Small intestine (tissue), 7 donors: Measurements from ENCODE around the gene SLA2. TPM values are rescaled to one million over a fixed set of nuclear protein-coding genes. Genes with fewer than 3 reads are reported as not detected.
A peak's percentile ranks its signal among the peaks of the same experiment; 100 is the strongest.
"Not testable (repeated sequence)": the region's sequence is repeated elsewhere in the genome, so short reads cannot be mapped to it uniquely, and the experiment has no call there.

Source experiments
- DNase-seq, 2 donors: peaks; one replicate each; pipeline versions ENCODE4 v3.0.0 to v3.0.0-alpha.2; 2013
- FAIRE-seq: peaks from 2 replicates; lab custom pipeline; 2012; peaks lifted over from hg19 to GRCh38; lab: Jason Lieb, UNC
- H3K27ac ChIP-seq, 3 donors: one replicate each; pipeline ENCODE4 v1.5.1; 2013; ENCODE audit warnings: low read length in 2 of 3, mild to moderate bottlenecking in 2 of 3, control low read depth in 1 of 3, inconsistent platforms in 1 of 3, low read depth in 1 of 3, moderate library complexity in 1 of 3
- H3K27me3 ChIP-seq, 3 donors: one replicate each; pipeline ENCODE4 v1.6.1; 2013; ENCODE audit warnings: low read length in 3 of 3, inconsistent platforms in 1 of 3; ENCODE audit not compliant: control insufficient read depth in 3 of 3, insufficient read depth in 3 of 3
- H3K36me3 ChIP-seq, 3 donors: one replicate each; pipeline ENCODE4 v1.6.1; 2013; ENCODE audit warnings: low read length in 3 of 3, inconsistent platforms in 1 of 3, low read depth in 1 of 3, mild to moderate bottlenecking in 1 of 3, moderate library complexity in 1 of 3; ENCODE audit not compliant: control insufficient read depth in 3 of 3, insufficient read depth in 2 of 3
- H3K4me1 ChIP-seq, 3 donors: one replicate each; pipeline ENCODE4 v1.6.1; 2013; ENCODE audit warnings: low read length in 2 of 3, inconsistent platforms in 1 of 3, low read depth in 1 of 3, mild to moderate bottlenecking in 1 of 3, moderate library complexity in 1 of 3; ENCODE audit not compliant: control insufficient read depth in 3 of 3, insufficient read depth in 2 of 3
- H3K4me3 ChIP-seq, 3 donors: one replicate each; pipeline ENCODE4 v1.5.1; 2013; ENCODE audit warnings: low read length in 3 of 3, control low read depth in 1 of 3, inconsistent platforms in 1 of 3, low read depth in 1 of 3, mild to moderate bottlenecking in 1 of 3, moderate library complexity in 1 of 3
- H3K9me3 ChIP-seq, 2 donors: one replicate each; pipeline ENCODE4 v1.6.1; 2013; ENCODE audit warnings: low read depth in 1 of 2, low read length in 1 of 2; ENCODE audit not compliant: control insufficient read depth in 2 of 2, insufficient read depth in 1 of 2
- WGBS, 3 donors: extraction: QIAGEN DNeasy Blood & Tissue Kit; methylation state at CpG; one replicate each; pipeline ENCODE4 v1.1.7; 2013; 5-methylcytosine and 5-hydroxymethylcytosine counted together
- polyA plus RNA-seq, 4 donors: library from polyadenylated mRNA; stranded (reverse) in 3 of 4; unstranded in 1 of 4; fragments of 200-250 nt in 3 of 4; fragments of 120-200 nt in 1 of 4; gene quantifications; one replicate each; pipeline versions ENCODE4 v1.2.1 to v1.2.3, GENCODE V29; 2013
- donor health status: healthy with polysubstance abuse.
- donor health status: control.
- donor health status: control.
- donor health status: Bipolar disorder and iron deficiency.
- donor health status: healthy.

Gene SLA2
- polyA plus RNA-seq, 4 donors = 0.49 to 3.8 (median 1.4) TPM

DNA sequence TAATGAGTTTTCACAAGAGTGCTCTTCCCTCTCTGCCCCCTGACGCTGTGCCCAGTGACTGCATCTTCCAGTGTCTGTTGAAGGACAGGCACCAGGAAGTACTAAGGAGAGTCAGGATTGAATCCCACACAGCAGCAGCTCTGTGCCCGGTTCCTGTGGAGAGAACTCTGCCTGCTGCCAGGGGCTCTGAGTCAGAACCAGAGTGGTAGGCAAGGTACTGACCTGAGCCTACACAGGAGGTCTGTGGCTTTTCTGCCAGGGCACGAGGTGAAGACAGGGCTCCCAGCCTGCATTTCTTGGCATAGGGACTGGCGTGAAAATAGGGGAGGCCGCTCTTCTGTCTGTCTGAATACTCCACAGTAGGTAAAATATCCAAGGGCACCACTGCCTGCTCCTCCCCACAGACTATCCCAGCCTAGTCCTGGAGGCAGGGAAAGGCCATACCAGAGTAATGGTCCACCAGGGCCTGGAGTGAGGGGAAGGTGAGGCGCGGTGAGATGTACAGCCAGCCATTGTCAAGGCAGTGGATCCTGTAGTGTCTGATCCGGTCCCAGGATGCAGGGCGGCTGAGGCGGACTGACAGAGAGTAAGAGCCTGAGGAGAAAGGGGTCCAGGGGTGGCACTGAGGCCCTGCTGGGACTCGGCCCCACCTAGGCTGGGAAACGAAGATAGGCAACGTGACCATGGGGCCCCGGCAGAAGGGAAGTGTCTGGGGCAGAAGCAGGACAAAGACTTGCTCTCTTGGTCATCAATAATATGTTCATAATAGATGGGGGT, 31.0 kb downstream of the SLA2 start:
- no peaks in the 10 kb centered on the region for H3K9me3 ChIP-seq
- no peak overlapping the region for H3K4me3 ChIP-seq
- H3K27me3 ChIP-seq = no peaks in the 10 kb centered on the region
- WGBS, 3 donors = 85 to 90% (median 86%) methylated on average over 14 of the region's 14 CpGs
- FAIRE-seq (no peak), DNase-seq (no peak)
- H3K4me1 ChIP-seq = no peaks in the 10 kb centered on the region
- peaks cover 0 to 49% (median 10%) of the 10 kb centered on the region in 3 donors for H3K36me3 ChIP-seq
- no peak overlapping the region for H3K27ac ChIP-seq

DNA sequence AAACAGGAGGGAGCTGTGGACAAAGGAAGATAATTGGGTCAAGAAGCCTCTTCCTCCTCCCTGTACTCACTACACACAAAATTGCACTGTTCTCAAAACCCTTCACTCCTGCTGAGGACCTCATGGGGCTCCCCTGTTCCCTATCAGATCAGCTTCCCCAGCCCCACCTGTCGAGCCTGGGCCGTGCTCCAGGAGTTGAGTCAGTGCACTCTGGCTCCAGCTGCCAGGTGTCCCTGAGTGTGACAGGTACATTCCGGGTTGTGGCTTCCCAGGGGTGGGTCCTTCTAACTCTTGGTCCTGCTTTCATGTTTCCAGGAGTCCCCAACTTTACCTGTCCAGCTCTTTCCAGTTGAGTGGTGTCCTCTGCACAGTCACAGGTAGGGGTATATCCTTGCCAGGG, 32.0 kb downstream of the SLA2 start:
- Histone ChIP-seq H3K27me3 (no peaks in the 10 kb centered on the region), H3K36me3 (peaks cover 4 to 59% (median 16%) of the 10 kb centered on the region in 3 donors), H3K4me1 (no peaks in the 10 kb centered on the region), H3K27ac (peak overlapping the region in 1 of 3 donors; percentile 33), H3K9me3 (no peaks in the 10 kb centered on the region), H3K4me3 (no peak overlapping the region)
- 16 to 65% (median 35%) methylated on average over 3 of the region's 3 CpGs for WGBS, 3 donors
- no peak for FAIRE-seq
- peak; percentile 32 to 69 for DNase-seq

DNA sequence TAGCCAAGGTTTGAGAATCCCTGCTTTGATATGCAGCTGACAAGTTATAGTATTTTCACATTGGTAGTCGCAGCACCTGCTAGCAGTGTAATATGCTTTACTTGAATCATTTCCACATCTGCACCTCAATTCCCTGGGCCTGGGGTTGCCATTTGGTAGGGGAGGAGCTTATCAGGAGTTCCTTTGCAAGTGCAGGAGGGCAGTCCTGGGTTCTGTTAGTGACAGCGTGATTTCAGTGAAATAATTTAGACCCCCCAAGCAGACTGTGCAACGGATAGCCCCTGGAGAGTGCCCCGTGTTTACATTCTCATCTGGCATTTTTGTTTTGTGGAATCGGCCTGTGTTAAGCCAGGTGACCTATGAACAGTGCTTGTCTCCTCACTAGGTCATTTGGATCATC, 34.4 kb downstream of the SLA2 start:
- DNase-seq = no peak
- H3K27me3 ChIP-seq = no peaks in the 10 kb centered on the region
- 77 to 86% (median 82%) methylated on average over 5 of the region's 5 CpGs for WGBS, 3 donors
- no peaks in the 10 kb centered on the region for H3K9me3 ChIP-seq
- no peak for FAIRE-seq
- H3K4me3 ChIP-seq = no peak overlapping the region
- H3K4me1 ChIP-seq = peaks cover 2 to 9% (median 3%) of the 10 kb centered on the region in 3 donors
- H3K36me3 ChIP-seq = peaks cover 8 to 72% (median 16%) of the 10 kb centered on the region in 3 donors
- no peak overlapping the region for H3K27ac ChIP-seq

DNA sequence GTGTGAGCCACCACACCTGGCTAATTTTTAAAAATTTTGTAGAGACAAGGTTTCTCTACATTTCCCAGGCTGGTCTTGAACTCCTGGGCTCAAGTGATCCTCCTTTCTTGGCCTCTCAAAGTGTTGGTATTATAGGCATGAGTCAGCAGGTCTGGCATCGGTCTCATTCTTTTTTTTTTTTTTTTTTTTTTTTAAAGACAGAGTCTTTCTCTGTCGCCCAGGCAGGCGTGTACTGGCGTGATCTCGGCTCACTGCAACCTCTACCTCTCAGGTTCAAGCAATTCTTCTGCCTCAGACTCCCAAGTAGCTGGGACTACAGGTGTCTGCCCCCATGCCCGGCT, 37.6 kb downstream of the SLA2 start:
- H3K4me3 ChIP-seq, DNase-seq, H3K27me3 ChIP-seq, H3K9me3 ChIP-seq, FAIRE-seq: not testable (repeated sequence)
- WGBS, 3 donors = 80 to 87% (median 81%) methylated on average over 6 of the region's 6 CpGs
- peak overlapping the region in 2 of 3 donors; percentile 55 for H3K27ac ChIP-seq
- peaks cover 3 to 14% (median 5%) of the 10 kb centered on the region in 3 donors for H3K4me1 ChIP-seq
- peaks cover 8 to 53% (median 13%) of the 10 kb centered on the region in 3 donors for H3K36me3 ChIP-seq

DNA sequence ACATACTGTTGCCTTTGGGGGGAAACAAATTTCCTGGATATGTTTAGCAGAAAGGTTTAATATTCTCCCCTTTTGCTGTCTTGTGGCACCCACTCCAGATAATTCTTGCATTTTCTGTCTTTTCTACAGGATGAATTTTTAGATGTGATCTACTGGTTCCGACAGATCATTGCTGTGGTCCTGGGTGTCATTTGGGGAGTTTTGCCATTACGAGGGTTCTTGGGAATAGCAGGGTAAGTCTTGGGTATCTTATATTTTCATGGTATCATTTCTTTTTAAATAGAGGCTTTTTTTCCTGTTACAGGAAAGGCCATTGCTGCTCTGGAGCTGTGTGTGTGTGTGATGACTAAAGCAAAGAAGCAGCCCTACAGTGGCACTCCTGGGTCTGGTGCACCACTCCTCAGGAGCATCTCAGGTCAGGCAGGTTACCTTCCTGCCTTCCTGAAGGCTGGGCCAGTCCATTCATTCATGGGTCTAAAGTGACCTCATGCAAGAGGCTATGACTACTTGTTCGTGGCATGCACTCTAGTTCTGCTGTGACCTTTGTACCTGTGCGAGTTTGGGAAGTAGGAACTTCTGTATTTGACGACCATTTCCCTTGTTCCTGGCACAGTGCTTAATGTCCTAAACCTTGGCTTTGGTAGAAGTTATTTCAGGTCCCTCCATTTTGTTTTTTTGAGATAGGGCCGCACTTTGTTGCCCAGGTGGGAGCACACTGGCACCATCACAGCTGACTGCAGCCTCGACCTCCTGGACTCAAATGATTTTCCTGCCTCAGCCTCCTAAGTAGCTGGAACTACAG, 38.2 kb downstream of the SLA2 start:
- no peak for FAIRE-seq
- Histone ChIP-seq H3K36me3 (peaks cover 8 to 48% (median 13%) of the 10 kb centered on the region in 3 donors), H3K4me1 (peaks cover 3 to 14% (median 5%) of the 10 kb centered on the region in 3 donors), H3K4me3 (no peak overlapping the region), H3K9me3 (no peaks in the 10 kb centered on the region), H3K27me3 (no peaks in the 10 kb centered on the region), H3K27ac (peak overlapping the region; percentile 53 to 55 (median 55))
- WGBS, 3 donors = 56 to 71% (median 66%) methylated on average over 7 of the region's 7 CpGs
- DNase-seq = peak; percentile 67 to 89

DNA sequence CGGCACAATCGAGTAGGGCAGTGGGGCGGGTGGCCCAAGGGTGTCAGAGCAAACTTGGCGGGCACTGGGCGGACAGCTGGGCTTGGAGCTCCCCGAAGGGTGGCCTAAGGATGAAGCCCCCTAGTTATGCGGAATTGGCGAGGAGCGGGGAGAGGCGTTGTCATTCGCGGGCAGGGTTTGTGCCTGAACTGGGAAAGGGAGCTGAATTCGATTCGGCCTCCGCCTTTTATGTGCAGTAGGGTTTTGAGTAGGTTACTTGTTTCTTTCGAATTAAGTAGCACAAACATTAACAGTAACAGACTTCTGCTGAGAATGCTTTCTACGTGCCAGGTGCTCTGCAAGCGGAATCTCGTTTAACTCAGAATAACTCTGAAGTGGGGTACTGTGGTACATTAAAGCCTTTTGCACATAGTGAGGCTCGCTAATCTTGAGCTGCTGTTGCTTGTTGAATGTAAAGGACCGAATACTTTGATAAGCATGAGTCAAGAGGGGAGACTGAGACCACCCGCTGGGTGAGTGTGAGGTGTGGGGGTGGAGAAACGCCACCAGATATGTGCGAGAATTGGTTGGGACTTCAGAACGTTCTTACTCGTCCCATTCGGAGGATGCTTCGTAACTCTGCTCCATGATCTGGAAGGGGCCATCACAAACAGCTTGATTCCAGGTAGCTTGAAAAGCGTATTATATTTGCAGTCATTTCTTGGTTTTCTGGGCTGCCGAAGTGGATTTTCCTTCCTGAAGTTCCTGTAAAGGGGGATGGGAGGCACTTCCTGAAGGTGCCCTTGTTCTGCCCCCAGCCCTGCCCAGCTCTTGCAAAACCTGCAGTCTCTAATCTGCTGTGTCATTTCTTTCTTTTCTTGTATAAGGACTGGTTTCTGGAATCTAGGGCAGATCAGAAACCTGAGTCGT, 39.6 kb downstream of the SLA2 start:
- H3K4me1 ChIP-seq = peaks cover 3 to 14% (median 5%) of the 10 kb centered on the region in 3 donors
- DNase-seq (peak; percentile 63 to 82), FAIRE-seq (no peak)
- H3K4me3 ChIP-seq = peak overlapping the region; percentile 76 to 96 (median 90)
- no peaks in the 10 kb centered on the region for H3K27me3 ChIP-seq
- H3K36me3 ChIP-seq = peaks cover 8 to 37% (median 8%) of the 10 kb centered on the region in 3 donors
- peak overlapping the region; percentile 89 to 96 (median 95) for H3K27ac ChIP-seq
- WGBS, 3 donors = 0 to 2% (median 0%) methylated on average over 31 of the region's 31 CpGs
- no peaks in the 10 kb centered on the region for H3K9me3 ChIP-seq

DNA sequence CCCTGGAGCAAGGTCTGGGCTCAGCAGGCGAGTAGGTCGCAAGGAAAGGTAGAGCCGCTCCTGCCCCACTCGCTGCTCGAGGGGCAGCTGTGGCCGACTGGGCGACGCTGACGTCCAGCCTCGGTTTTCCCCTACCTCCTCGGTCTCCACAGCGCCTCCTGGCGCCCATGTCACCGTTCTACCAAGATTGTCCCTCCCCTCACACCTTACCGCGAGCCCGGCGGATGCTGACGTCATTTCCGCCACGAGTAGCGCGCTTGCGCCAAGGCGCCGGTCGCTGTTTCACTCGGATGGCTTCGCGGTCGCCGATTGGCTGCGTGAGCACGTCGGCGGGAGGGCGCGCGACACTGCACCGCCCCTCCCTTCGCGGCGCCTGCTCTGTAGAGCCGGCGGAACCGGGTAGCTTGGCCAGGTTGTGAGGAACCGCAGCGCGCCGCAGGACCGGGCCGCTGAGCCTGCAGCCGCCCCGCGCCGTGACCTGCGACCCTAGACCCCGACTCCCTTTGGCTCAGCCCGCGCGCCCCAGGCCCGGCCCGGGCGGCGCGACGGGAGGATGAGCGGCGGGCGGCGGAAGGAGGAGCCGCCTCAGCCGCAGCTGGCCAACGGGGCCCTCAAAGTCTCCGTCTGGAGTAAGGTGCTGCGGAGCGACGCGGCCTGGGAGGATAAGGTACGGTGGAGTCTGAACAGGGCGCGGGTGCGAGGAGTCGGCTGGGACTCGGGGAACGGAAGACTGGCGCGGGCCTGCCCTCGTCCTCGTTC, 40.4 kb downstream of the SLA2 start, which contains the start of gene RAB5IF:
Gene RAB5IF, plus strand, starts transcription at position 381 of the 759 bp plus-strand sequence. Its CDS starts 173 bp downstream, at position 554.
- peak; percentile 98 to 100 for DNase-seq
- WGBS, 3 donors = 0 to 1% (median 0%) methylated on average over 81 to 90 of the region's 90 CpGs
- Histone ChIP-seq H3K4me1 (peaks cover 3 to 14% (median 5%) of the 10 kb centered on the region in 3 donors), H3K4me3 (peak within 1 kb of the TSS; percentile 76 to 96 (median 90)), H3K27ac (peak within 1 kb of the TSS; percentile 89 to 96 (median 95)), H3K27me3 (no peaks in the 10 kb centered on the region), H3K36me3 (peaks cover 6 to 29% (median 8%) of the 10 kb centered on the region in 3 donors), H3K9me3 (no peaks in the 10 kb centered on the region)
- FAIRE-seq = no peak
